ENCODE data around the gene REXO4.

DNA sequence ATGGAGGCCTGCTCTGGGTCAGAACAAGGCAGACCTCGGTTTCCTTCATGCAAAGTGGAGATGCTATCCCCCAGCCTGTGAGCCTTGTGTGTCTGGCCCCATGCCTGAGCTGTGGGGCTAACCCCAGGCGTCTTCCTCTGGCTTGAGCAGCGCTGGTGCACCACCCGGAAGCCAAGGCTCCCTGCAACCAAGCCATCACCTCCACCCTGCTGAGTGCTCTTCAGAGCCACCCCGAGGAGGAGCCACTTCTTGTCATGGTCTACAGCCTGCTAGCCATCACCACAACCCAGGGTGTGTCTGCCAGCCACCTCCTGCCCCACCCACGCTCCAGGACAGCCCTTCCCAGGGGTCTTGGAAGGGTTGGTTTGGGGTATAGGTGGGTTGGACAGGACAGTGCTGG, 16.2 kb downstream of the REXO4 start:
- TF ChIP-seq CEBPB (IDR thresholded peaks at IDR 0.05; ENCODE audit: low read depth, low read length) = no peak
- no peak for TF ChIP-seq CTCF (conservative IDR thresholded peaks at IDR 0.05; ENCODE audit: low read depth, low read length)
- TF ChIP-seq MXI1 (IDR thresholded peaks at IDR 0.05; ENCODE audit: borderline replicate concordance, low read depth, low read length) = no peak
- TF ChIP-seq NFE2L2 (IDR thresholded peaks at IDR 0.05; ENCODE audit: low read depth, low read length) = no peak
